Endothelial cell of umbilical vein (primary cell): ENCODE results near the gene RANBP1. TPM values are rescaled to one million over a fixed set of nuclear protein-coding genes. Genes with fewer than 3 reads are reported as not detected.

Source experiments
- BruUV-seq: library from RNA; stranded (reverse); fragments of 400-500 nt; replicated peaks from 2 replicates; lab custom pipeline; 2021; lab: Mats Ljungman, UMichigan
- CTCF ChIA-PET: fragments of 300-600, 350-600 bp; sonication (Branson Sonifier 250); formaldehyde crosslinking; loops from one replicate; lab custom pipeline; 2021; ENCODE audit warnings: antibody characterized with exemption, inconsistent platforms; lab: Charles Lee
- POLR2A ChIA-PET: fragments of 300-600, 350-600 bp; sonication (Branson Sonifier 250); formaldehyde crosslinking; loops from one replicate; lab custom pipeline; 2021; ENCODE audit warnings: antibody characterized with exemption, inconsistent platforms; lab: Charles Lee
- DNase-seq: peaks from one replicate; pipeline ENCODE4 v3.0.0-alpha.2; 2011; ENCODE audit warnings: low read depth, low spot score
- FAIRE-seq: peaks from 2 replicates; lab custom pipeline; 2011; peaks lifted over from hg19 to GRCh38; lab: Jason Lieb, UNC
- H2AFZ ChIP-seq: 2 replicates; pipeline ENCODE4 v1.6.0; 2012; ENCODE audit warnings: low read depth, low read length, control low read depth, inconsistent platforms
- H3K27ac ChIP-seq: 2 replicates; pipeline ENCODE4 v1.5.1; 2011; ENCODE audit warnings: low read depth, mild to moderate bottlenecking, control low read depth, low read length, moderate library complexity; ENCODE audit not compliant: insufficient read depth
- H3K27me3 ChIP-seq, 2 experiments: 2 replicates each; pipeline versions ENCODE4 v1.6.0 to v1.6.1; 2011; ENCODE audit warnings: low read length in 2 of 2, mixed read lengths in 1 of 2; ENCODE audit not compliant: control insufficient read depth in 2 of 2, insufficient read depth in 2 of 2
- H3K36me3 ChIP-seq, 2 experiments: 2 replicates in 1 of 2; 3 replicates in 1 of 2; pipeline ENCODE4 v1.5.1; 2011; ENCODE audit warnings: low read length in 2 of 2, mild to moderate bottlenecking in 1 of 2, moderate library complexity in 1 of 2; ENCODE audit not compliant: control insufficient read depth in 2 of 2, insufficient read depth in 2 of 2; ENCODE audit errors: extremely low read depth in 1 of 2
- H3K4me1 ChIP-seq: 3 replicates; pipeline ENCODE4 v1.5.1; 2011; ENCODE audit warnings: mild to moderate bottlenecking, low read length; ENCODE audit not compliant: control insufficient read depth, insufficient read depth; ENCODE audit errors: extremely low read depth
- H3K4me2 ChIP-seq: 2 replicates; pipeline ENCODE4 v1.6.1; 2011; ENCODE audit warnings: low read length, control low read depth, mixed read lengths; ENCODE audit not compliant: insufficient read depth
- H3K4me3 ChIP-seq, 3 experiments: fragments of 200-600 bp in 1 of 3; sonication (generic), shearing (Covaris generic) in 1 of 3; replicated peaks in 1 of 3; 2 replicates each; pipeline ENCODE4 v1.5.1; 2011 to 2016; ENCODE audit warnings: control low read depth in 3 of 3, low read length in 3 of 3, mild to moderate bottlenecking in 2 of 3, inconsistent platforms in 1 of 3, low read depth in 1 of 3, moderate library complexity in 1 of 3; ENCODE audit not compliant: insufficient read depth in 1 of 3
- H3K79me2 ChIP-seq: 2 replicates; pipeline ENCODE4 v1.6.0; 2012; ENCODE audit warnings: low read length, inconsistent platforms; ENCODE audit not compliant: control insufficient read depth, insufficient read depth
- H3K9ac ChIP-seq: replicated peaks from 2 replicates; pipeline ENCODE3; 2011; ENCODE audit warnings: low read length, control low read depth; ENCODE audit not compliant: insufficient read depth; ENCODE audit errors: extremely low read depth
- H3K9me1 ChIP-seq: replicated peaks from 3 replicates; pipeline ENCODE4 v1.6.0; 2011; ENCODE audit warnings: mild to moderate bottlenecking, low read length; ENCODE audit not compliant: control insufficient read depth, insufficient read depth; ENCODE audit errors: extremely low read depth
- H3K9me3 ChIP-seq: replicated peaks from 2 replicates; pipeline ENCODE4 v1.5.1; 2012; ENCODE audit warnings: low read length, inconsistent platforms; ENCODE audit not compliant: control insufficient read depth, insufficient read depth
- H4K20me1 ChIP-seq: replicated peaks from 2 replicates; pipeline ENCODE3; 2011; ENCODE audit warnings: mild to moderate bottlenecking, low read length; ENCODE audit not compliant: control insufficient read depth, insufficient read depth; ENCODE audit errors: extremely low read depth
- FOS ChIP-seq: IDR thresholded peaks from 2 replicates; pipeline ENCODE4 v1.6.1; 2011; ENCODE audit warnings: mild to moderate bottlenecking, low read length, moderate library complexity, borderline replicate concordance; ENCODE audit not compliant: insufficient read depth
- GATA2 ChIP-seq: IDR thresholded peaks from 2 replicates; pipeline ENCODE4 v1.7.0; 2011; ENCODE audit warnings: low read depth, mild to moderate bottlenecking, moderate library complexity, mixed read lengths, low read length; ENCODE audit not compliant: insufficient read length, insufficient read depth
- JUN ChIP-seq: IDR thresholded peaks from 2 replicates; pipeline ENCODE4 v1.6.1; 2011; ENCODE audit warnings: borderline replicate concordance, low read depth; ENCODE audit not compliant: insufficient read length, insufficient read depth
- MYC ChIP-seq: IDR thresholded peaks from one replicate; pipeline ENCODE4 v1.6.1; 2011; ENCODE audit warnings: mild to moderate bottlenecking, low read depth, low read length
- POLR2A ChIP-seq: IDR thresholded peaks from 2 replicates; pipeline ENCODE4 v1.6.1; 2012; ENCODE audit warnings: low read depth, mild to moderate bottlenecking, control low read depth, low read length
- dilution Hi-C: fragments of 300-500 bp; cut with MboI; formaldehyde crosslinking; loops from one replicate; pipeline ENCODE4 v1.15.0; 2019; ENCODE audit warnings: low sequenced_read_pairs; ENCODE audit not compliant: extremely low pct_ligation_motif_present
- intact Hi-C: fragments of 100-400 bp; cut with micrococcal nuclease; formaldehyde crosslinking; loops from one replicate; pipeline ENCODE4 v1.10.0; 2022
- polyA plus RNA-seq, 4 experiments: library from polyadenylated mRNA; depleted of rRNA in 3 of 4; stranded (reverse) in 3 of 4; unstranded in 1 of 4; fragments of >200 nt; gene quantifications; 2 replicates each; pipeline versions ENCODE4 v1.2.1 to v1.2.3, GENCODE V29; 2011 to 2012; ENCODE audit warnings: missing spikeins in 1 of 4
- total RNA-seq: library from RNA; stranded (reverse); gene quantifications from 2 replicates; pipeline ENCODE4 v1.2.3, GENCODE V29; 2021
- TF ChIP-seq, protein P1 (sequence below): IDR thresholded peaks from 2 replicates; pipeline ENCODE4 v1.6.1; 2011; ENCODE audit not compliant: insufficient read depth, insufficient read length
- TF ChIP-seq, protein P2 (sequence below), 2 donors: IDR thresholded peaks; 1 replicate in 1 of 2; 2 replicates in 1 of 2; pipeline ENCODE4 v1.5.1; 2011; ENCODE audit warnings: low read length in 2 of 2, mild to moderate bottlenecking in 2 of 2, moderate library complexity in 2 of 2, control low read depth in 1 of 2, inconsistent platforms in 1 of 2, low read depth in 1 of 2; ENCODE audit not compliant: insufficient read depth in 1 of 2; ENCODE audit errors: extremely low read depth in 1 of 2

The RANBP1 gene
- total and polyA plus RNA-seq, 2 donors (not counting 3 experiments of a cell fraction or from before 2014, with no cell fraction given), result 228 to 247 TPM

DNA sequence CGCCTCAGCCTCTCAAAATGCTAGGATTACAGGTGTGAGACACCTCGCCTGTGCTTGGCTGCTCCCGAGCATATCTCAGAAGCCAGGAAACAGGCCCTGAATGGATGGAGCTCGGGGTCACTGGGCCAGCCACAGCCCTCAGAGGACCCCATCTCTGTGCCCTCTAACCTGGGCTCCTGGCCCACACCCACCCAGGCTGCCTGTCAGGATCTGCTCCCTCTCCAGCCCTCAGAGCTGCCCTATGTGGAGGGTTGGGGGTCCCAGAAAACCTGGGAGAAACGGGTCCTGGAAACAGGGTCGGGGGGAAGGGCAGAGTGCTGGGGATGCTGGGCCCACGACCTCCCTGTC is 40.1 kb downstream of the RANBP1 start:
- intact Hi-C loops (loop anchor here (5.0 kb wide), 2 partner anchors 51 to 301 kb away; no protein-coding TSS in a partner anchor), dilution Hi-C loops (no loop called here)
- H3K27me3 ChIP-seq, result no peaks in the 10 kb centered on the region
- no peaks in the 10 kb centered on the region for H3K9me3 ChIP-seq
- FAIRE-seq, result no peak
- POLR2A ChIA-PET, result no interaction called here
- H3K4me3 ChIP-seq, result no peak overlapping the region
- no peak for TF ChIP-seq POLR2A
- no peak for TF ChIP-seq JUN
- no peak for TF ChIP-seq MYC
- no peak for TF ChIP-seq GATA2
- TF ChIP-seq, protein P1, sequence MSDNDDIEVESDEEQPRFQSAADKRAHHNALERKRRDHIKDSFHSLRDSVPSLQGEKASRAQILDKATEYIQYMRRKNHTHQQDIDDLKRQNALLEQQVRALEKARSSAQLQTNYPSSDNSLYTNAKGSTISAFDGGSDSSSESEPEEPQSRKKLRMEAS, result no peak
- TF ChIP-seq FOS, result no peak
- TF ChIP-seq, protein P2, sequence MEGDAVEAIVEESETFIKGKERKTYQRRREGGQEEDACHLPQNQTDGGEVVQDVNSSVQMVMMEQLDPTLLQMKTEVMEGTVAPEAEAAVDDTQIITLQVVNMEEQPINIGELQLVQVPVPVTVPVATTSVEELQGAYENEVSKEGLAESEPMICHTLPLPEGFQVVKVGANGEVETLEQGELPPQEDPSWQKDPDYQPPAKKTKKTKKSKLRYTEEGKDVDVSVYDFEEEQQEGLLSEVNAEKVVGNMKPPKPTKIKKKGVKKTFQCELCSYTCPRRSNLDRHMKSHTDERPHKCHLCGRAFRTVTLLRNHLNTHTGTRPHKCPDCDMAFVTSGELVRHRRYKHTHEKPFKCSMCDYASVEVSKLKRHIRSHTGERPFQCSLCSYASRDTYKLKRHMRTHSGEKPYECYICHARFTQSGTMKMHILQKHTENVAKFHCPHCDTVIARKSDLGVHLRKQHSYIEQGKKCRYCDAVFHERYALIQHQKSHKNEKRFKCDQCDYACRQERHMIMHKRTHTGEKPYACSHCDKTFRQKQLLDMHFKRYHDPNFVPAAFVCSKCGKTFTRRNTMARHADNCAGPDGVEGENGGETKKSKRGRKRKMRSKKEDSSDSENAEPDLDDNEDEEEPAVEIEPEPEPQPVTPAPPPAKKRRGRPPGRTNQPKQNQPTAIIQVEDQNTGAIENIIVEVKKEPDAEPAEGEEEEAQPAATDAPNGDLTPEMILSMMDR (IDR thresholded peaks at IDR 0.05; ENCODE audit: extremely low read depth in 1 of 2, insufficient read depth in 1 of 2, low read depth in 1 of 2, low read length in 2 of 2), result no peak
- CTCF ChIA-PET, result interaction anchor here (1.0 to 3.2 kb wide), 5 partner anchors 83 to 136 kb away, joined by 7 to 52 read pairs (median 25); no protein-coding TSS in a partner anchor
- no TSS peak for BruUV-seq
- H3K9me1 ChIP-seq, result no peaks in the 10 kb centered on the region
- H2AFZ ChIP-seq, result no peak overlapping the region
- H3K79me2 ChIP-seq, result no peaks in the 10 kb centered on the region
- no peak overlapping the region for H3K27ac ChIP-seq
- no peak overlapping the region for H3K4me2 ChIP-seq
- no peak for DNase-seq
- H4K20me1 ChIP-seq, result no peaks in the 10 kb centered on the region
- peaks cover 5% of the 10 kb centered on the region for H3K4me1 ChIP-seq
- H3K36me3 ChIP-seq, result no peaks in the 10 kb centered on the region
- H3K9ac ChIP-seq, result no peak overlapping the region
